GM12892 (cell line): ENCODE results near the gene NTN1.

ENCODE experiments used
- POLR2A ChIP-seq: IDR thresholded peaks from 2 replicates; pipeline ENCODE4 v1.6.1; 2011; ENCODE audit warnings: low read depth, low read length, control low read depth
- POLR2AphosphoS5 ChIP-seq: IDR thresholded peaks from 2 replicates; pipeline ENCODE4 v1.6.1; 2011; ENCODE audit warnings: low read depth, low read length, control low read depth

- no peak for TF ChIP-seq POLR2AphosphoS5
- TF ChIP-seq POLR2A: no peak
Measured at GRCh38 chr17:9211133-9211765, 189.9 kb downstream of the NTN1 start.
